WTC11 (cell line): Measurements from ENCODE around the gene NEUROG1. TPM values are rescaled to one million over a fixed set of nuclear protein-coding genes. Genes with fewer than 3 reads are reported as not detected.
A peak's percentile ranks its signal among the peaks of the same experiment; 100 is the strongest.

Source experiments
- ATAC-seq: fragments of 200-7000 bp; cut with Tn5 transposase; 2 replicates; pipeline ENCODE4 v1.10.0; 2021; ENCODE audit warnings: mild to moderate bottlenecking, moderate library complexity
- CTCF ChIA-PET: fragments of 300-600 bp; sonication (Branson Sonifier 250); formaldehyde crosslinking; loops from one replicate; lab custom pipeline; 2021; ENCODE audit warnings: antibody characterized with exemption; lab: Charles Lee
- POLR2A ChIA-PET: fragments of 350-600 bp; sonication (Branson Sonifier 250); formaldehyde crosslinking; loops from one replicate; lab custom pipeline; 2021; ENCODE audit warnings: antibody characterized with exemption; lab: Charles Lee
- DNase-seq: peaks from one replicate; pipeline ENCODE4 v3.0.0; 2021; ENCODE audit warnings: low spot score
- H3K27ac Mint-ChIP-seq: 2 replicates; pipeline ENCODE4 v1.8.0; 2021; ENCODE audit warnings: mixed read lengths
- H3K27me3 Mint-ChIP-seq: 2 replicates; pipeline ENCODE4 v1.8.0; 2021; ENCODE audit warnings: low read depth, mild to moderate bottlenecking, moderate library complexity, mixed read lengths
- H3K36me3 Mint-ChIP-seq: 2 replicates; pipeline ENCODE4 v1.8.0; 2021; ENCODE audit warnings: mixed read lengths
- H3K4me1 Mint-ChIP-seq: 2 replicates; pipeline ENCODE4 v1.8.0; 2022; ENCODE audit warnings: mixed read lengths
- H3K4me3 Mint-ChIP-seq: 2 replicates; pipeline ENCODE4 v1.8.0; 2021; ENCODE audit warnings: mild to moderate bottlenecking, moderate library complexity, mixed read lengths
- H3K9me3 Mint-ChIP-seq: 2 replicates; pipeline ENCODE4 v1.8.0; 2021; ENCODE audit warnings: mixed read lengths
- AR ChIP-seq: fragments of 250-450 bp; sonication (Bioruptor Pico); IDR thresholded peaks from 2 replicates; pipeline ENCODE4 v1.9.0; 2021; ENCODE audit warnings: mild to moderate bottlenecking
- CBFB ChIP-seq: sonication (generic); formaldehyde crosslinking; IDR thresholded peaks from 2 replicates; pipeline ENCODE4 v1.8.1; 2022; ENCODE audit warnings: mild to moderate bottlenecking, low read depth, missing genetic modification reagents
- CREB1 ChIP-seq: sonication (generic); formaldehyde crosslinking; IDR thresholded peaks from 2 replicates; pipeline ENCODE4 v1.8.0; 2023; ENCODE audit warnings: mild to moderate bottlenecking, missing genetic modification reagents
- E2F4 ChIP-seq: sonication (generic); formaldehyde crosslinking; IDR thresholded peaks from 2 replicates; pipeline ENCODE4 v1.8.1; 2022; ENCODE audit warnings: low read depth, mild to moderate bottlenecking, moderate library complexity, missing genetic modification reagents, borderline replicate concordance
- FOXJ3 ChIP-seq: sonication (generic); formaldehyde crosslinking; IDR thresholded peaks from 2 replicates; pipeline ENCODE4 v1.9.0; 2021; ENCODE audit warnings: missing genetic modification reagents, mild to moderate bottlenecking, borderline replicate concordance
- FOXK1 ChIP-seq: sonication (generic); formaldehyde crosslinking; IDR thresholded peaks from 2 replicates; pipeline ENCODE4 v1.8.0; 2022; ENCODE audit warnings: mild to moderate bottlenecking, moderate library complexity, missing genetic modification reagents
- GRHL2 ChIP-seq: fragments of 250-450 bp; sonication (Bioruptor Pico); IDR thresholded peaks from 2 replicates; pipeline ENCODE4 v1.8.0; 2022; ENCODE audit warnings: mild to moderate bottlenecking, moderate library complexity; ENCODE audit not compliant: insufficient replicate concordance, severe bottlenecking
- HMGA2 ChIP-seq: fragments of 250-450 bp; sonication (Bioruptor Pico); IDR thresholded peaks from 2 replicates; pipeline ENCODE4 v1.4.0; 2021; ENCODE audit warnings: mild to moderate bottlenecking, moderate library complexity
- NFATC4 ChIP-seq: fragments of 250-450 bp; sonication (Bioruptor Pico); IDR thresholded peaks from 2 replicates; pipeline ENCODE4 v1.9.0; 2021; ENCODE audit warnings: mild to moderate bottlenecking
- NFYB ChIP-seq: sonication (generic); formaldehyde crosslinking; conservative IDR thresholded peaks from 2 replicates; pipeline ENCODE4 v1.8.0; 2022; ENCODE audit warnings: low read depth, missing genetic modification reagents
- NR1H2 ChIP-seq: sonication (generic); formaldehyde crosslinking; IDR thresholded peaks from 2 replicates; pipeline ENCODE4 v1.9.0; 2021; ENCODE audit warnings: mild to moderate bottlenecking, moderate library complexity, missing genetic modification reagents
- OVOL2 ChIP-seq: fragments of 250-450 bp; sonication (Bioruptor Pico); IDR thresholded peaks from 2 replicates; pipeline ENCODE4 v1.9.0; 2021; ENCODE audit warnings: mild to moderate bottlenecking, borderline replicate concordance
- SP1 ChIP-seq: sonication (generic); formaldehyde crosslinking; conservative IDR thresholded peaks from 2 replicates; pipeline ENCODE4 v1.8.1; 2022; ENCODE audit warnings: missing genetic modification reagents
- TP53 ChIP-seq: sonication (generic); formaldehyde crosslinking; IDR thresholded peaks from 2 replicates; pipeline ENCODE4 v1.8.1; 2023; ENCODE audit warnings: mild to moderate bottlenecking, missing genetic modification reagents
- ZBTB43 ChIP-seq: sonication (generic); formaldehyde crosslinking; IDR thresholded peaks from 2 replicates; pipeline ENCODE4 v1.8.1; 2023; ENCODE audit warnings: mild to moderate bottlenecking, missing genetic modification reagents
- ZNF263 ChIP-seq: sonication (generic); formaldehyde crosslinking; IDR thresholded peaks from 2 replicates; pipeline ENCODE4 v1.8.1; 2022; ENCODE audit warnings: low read depth, mild to moderate bottlenecking, moderate library complexity, missing genetic modification reagents
- ZNF396 ChIP-seq: fragments of 250-450 bp; sonication (Bioruptor Pico); IDR thresholded peaks from 2 replicates; pipeline ENCODE4 v1.8.0; 2021; ENCODE audit warnings: mild to moderate bottlenecking, moderate library complexity, borderline replicate concordance
- total RNA-seq: library from RNA; stranded (reverse); gene quantifications from 3 replicates; pipeline ENCODE4 v1.2.3, GENCODE V29; 2021
- TF ChIP-seq, protein P1 (sequence below): sonication (generic); formaldehyde crosslinking; IDR thresholded peaks from 2 replicates; pipeline ENCODE4 v1.8.0; 2023; ENCODE audit warnings: missing genetic modification reagents
- TF ChIP-seq, protein P2 (sequence below): sonication (generic); formaldehyde crosslinking; IDR thresholded peaks from 2 replicates; pipeline ENCODE4 v1.8.0; 2022; ENCODE audit warnings: mild to moderate bottlenecking, missing genetic modification reagents
- TF ChIP-seq, protein P3 (sequence below): sonication (generic); formaldehyde crosslinking; IDR thresholded peaks from 2 replicates; pipeline ENCODE4 v1.8.0; 2022; ENCODE audit warnings: mild to moderate bottlenecking, missing genetic modification reagents
- TF ChIP-seq, protein P4 (sequence below): sonication (generic); formaldehyde crosslinking; IDR thresholded peaks from 2 replicates; pipeline ENCODE4 v1.8.0; 2022; ENCODE audit warnings: mild to moderate bottlenecking, missing genetic modification reagents

Gene NEUROG1
- total RNA-seq, 1 experiment from 2014 or later, result 0.13 TPM

- TF ChIP-seq AR (CRISPR knock-in tag) (no peak), ZNF396 (CRISPR knock-in tag) (no peak), FOXJ3 (CRISPR knock-in tag) (no peak), GRHL2 (CRISPR knock-in tag) (no peak)
- TF ChIP-seq, protein P1, sequence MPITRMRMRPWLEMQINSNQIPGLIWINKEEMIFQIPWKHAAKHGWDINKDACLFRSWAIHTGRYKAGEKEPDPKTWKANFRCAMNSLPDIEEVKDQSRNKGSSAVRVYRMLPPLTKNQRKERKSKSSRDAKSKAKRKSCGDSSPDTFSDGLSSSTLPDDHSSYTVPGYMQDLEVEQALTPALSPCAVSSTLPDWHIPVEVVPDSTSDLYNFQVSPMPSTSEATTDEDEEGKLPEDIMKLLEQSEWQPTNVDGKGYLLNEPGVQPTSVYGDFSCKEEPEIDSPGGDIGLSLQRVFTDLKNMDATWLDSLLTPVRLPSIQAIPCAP (CRISPR knock-in tag), result no peak
These were observed 33.2 kb upstream of the NEUROG1 start (continued) for GRCh38 chr5:135568923-135569360.

DNA sequence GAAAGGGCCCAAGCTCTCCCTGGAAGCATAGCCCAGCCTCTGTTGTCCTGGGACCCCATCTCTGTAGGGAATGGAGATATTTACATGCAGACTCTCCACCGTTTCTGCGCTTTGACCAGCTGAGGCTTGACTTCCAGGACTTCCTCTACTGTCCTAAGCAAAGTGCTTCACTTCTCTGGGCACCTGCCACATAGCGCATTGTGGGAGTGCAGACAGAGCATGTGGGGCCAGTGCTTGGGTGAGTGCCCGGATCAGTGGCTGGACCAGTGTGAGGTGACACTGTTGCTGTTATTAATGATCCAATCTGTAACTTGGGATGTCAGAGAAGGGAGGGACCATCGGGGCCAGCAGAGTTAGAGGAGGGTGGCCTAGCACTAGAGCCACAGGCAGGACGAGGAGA is 32.5 kb upstream of the NEUROG1 start:
- H3K9me3 Mint-ChIP-seq, result no peaks in the 10 kb centered on the region
- H3K36me3 Mint-ChIP-seq, result no peaks in the 10 kb centered on the region
- DNase-seq, result no peak
- H3K27ac Mint-ChIP-seq, result no peak overlapping the region
- H3K27me3 Mint-ChIP-seq, result peaks cover 6% of the 10 kb centered on the region
- ChIA-PET CTCF (interaction anchor here (1.0 to 13.7 kb wide), 10 partner anchors 9 to 266 kb away, joined by 3 to 324 read pairs (median 50); partner anchors contain the start of gene SLC25A48), POLR2A (no interaction called here)
- H3K4me3 Mint-ChIP-seq, result no peak overlapping the region
- TF ChIP-seq CBFB (CRISPR knock-in tag), result no peak
- TF ChIP-seq FOXJ3 (CRISPR knock-in tag), result no peak
- TF ChIP-seq, protein P2, sequence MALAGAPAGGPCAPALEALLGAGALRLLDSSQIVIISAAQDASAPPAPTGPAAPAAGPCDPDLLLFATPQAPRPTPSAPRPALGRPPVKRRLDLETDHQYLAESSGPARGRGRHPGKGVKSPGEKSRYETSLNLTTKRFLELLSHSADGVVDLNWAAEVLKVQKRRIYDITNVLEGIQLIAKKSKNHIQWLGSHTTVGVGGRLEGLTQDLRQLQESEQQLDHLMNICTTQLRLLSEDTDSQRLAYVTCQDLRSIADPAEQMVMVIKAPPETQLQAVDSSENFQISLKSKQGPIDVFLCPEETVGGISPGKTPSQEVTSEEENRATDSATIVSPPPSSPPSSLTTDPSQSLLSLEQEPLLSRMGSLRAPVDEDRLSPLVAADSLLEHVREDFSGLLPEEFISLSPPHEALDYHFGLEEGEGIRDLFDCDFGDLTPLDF, result no peak
- H3K4me1 Mint-ChIP-seq, result peaks cover 39% of the 10 kb centered on the region
- no peak for ATAC-seq

- H3K4me3 Mint-ChIP-seq, result no peak overlapping the region
- H3K27me3 Mint-ChIP-seq, result peaks cover 6% of the 10 kb centered on the region
- ATAC-seq (peak; percentile 8; the same call in 1 of the 2 replicates), DNase-seq (no peak)
- H3K9me3 Mint-ChIP-seq, result no peaks in the 10 kb centered on the region
- no peak overlapping the region for H3K27ac Mint-ChIP-seq
- POLR2A ChIA-PET, result no interaction called here
- peaks cover 38% of the 10 kb centered on the region for H3K4me1 Mint-ChIP-seq
- no peaks in the 10 kb centered on the region for H3K36me3 Mint-ChIP-seq
- CTCF ChIA-PET, result interaction anchor here (0.7 to 13.7 kb wide), 16 partner anchors 9 to 324 kb away, joined by 3 to 324 read pairs (median 34); partner anchors contain the start of gene SLC25A48
- TF ChIP-seq, protein P3, sequence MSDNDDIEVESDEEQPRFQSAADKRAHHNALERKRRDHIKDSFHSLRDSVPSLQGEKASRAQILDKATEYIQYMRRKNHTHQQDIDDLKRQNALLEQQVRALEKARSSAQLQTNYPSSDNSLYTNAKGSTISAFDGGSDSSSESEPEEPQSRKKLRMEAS (CRISPR knock-in tag), result no peak
- TF ChIP-seq ZBTB43 (CRISPR knock-in tag), result no peak
- TF ChIP-seq NFYB, result no peak
- no peak for TF ChIP-seq FOXK1 (CRISPR knock-in tag)
- TF ChIP-seq TP53, result no peak
- TF ChIP-seq, protein P4, sequence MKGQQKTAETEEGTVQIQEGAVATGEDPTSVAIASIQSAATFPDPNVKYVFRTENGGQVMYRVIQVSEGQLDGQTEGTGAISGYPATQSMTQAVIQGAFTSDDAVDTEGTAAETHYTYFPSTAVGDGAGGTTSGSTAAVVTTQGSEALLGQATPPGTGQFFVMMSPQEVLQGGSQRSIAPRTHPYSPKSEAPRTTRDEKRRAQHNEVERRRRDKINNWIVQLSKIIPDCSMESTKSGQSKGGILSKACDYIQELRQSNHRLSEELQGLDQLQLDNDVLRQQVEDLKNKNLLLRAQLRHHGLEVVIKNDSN (CRISPR knock-in tag), result no peak
- TF ChIP-seq NR1H2 (CRISPR knock-in tag), result no peak
- TF ChIP-seq AR (CRISPR knock-in tag), result no peak
- TF ChIP-seq, protein P1 (CRISPR knock-in tag), result no peak
- no peak for TF ChIP-seq SP1
- TF ChIP-seq HMGA2 (CRISPR knock-in tag), result no peak
- TF ChIP-seq E2F4 (CRISPR knock-in tag), result no peak
- TF ChIP-seq NFATC4, result no peak
- no peak for TF ChIP-seq ZNF263 (CRISPR knock-in tag)
- TF ChIP-seq OVOL2 (CRISPR knock-in tag), result no peak
- TF ChIP-seq CREB1 (CRISPR knock-in tag), result no peak
These were observed 31.9 kb upstream of the NEUROG1 start for GRCh38 chr5:135567661-135568060.
